ENCODE measurements around the gene DOCK6. TPM values are rescaled to one million over a fixed set of nuclear protein-coding genes. Genes with fewer than 3 reads are reported as not detected.

DOCK6 gene
- total and polyA plus RNA-seq, 9 donors, result 12.8 to 60.0 (median 31.4) TPM

DNA sequence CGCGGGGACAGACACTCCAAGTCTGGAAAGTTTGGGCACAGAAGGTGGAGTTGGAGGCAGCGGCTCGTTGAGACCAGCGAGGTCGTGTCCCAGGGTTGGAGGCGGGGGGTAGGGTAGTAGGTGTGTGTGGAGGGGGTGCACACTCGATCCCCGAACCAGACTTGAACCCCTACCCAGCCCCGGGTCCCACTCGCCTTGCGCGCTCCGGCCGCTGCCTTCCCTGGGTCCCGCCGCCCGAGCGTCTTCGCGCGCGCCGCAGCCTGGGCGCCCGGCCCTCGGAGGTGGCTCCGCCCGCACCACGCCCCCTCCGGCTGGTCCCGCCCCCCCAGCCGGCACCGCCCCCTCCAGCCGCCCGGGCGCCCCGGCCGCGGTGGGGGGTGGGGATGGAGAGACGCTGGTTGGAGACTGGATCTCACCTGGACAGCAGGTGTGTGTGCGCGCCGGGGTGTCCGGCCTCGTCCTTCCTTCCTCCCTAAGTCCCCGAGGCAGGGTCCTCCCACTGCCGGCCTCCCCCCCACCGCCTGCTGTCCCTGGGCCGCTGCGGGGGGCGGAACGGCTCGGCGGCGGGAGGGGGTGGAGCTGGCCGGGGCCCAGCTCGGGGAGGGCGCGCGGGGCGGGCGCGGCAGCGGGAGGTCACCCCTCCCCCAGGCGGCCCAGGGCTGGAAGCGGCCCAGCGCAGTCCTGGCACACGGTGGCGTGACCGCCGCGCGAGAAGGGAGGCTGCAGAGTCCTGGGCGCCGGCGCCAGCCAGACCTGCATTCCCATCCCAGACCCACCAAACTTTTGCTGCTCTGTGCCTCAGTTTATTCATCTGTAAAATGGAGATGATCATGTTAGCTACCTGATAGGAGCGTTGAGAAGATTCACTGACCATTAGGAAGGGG is 64.8 kb downstream of the DOCK6 start, which contains the start of gene KANK2:
TSS of gene KANK2 (minus strand) at position 255 of the 884 bp plus-strand sequence. CDS start 3,034 bp downstream, outside the sequence.
- WGBS, 3 donors, result 1% methylated on average over 46 to 78 of the region's 78 CpGs
- H3K9me3 ChIP-seq, result no peaks in the 10 kb centered on the region
- TF ChIP-seq EP300 (IDR thresholded peaks at IDR 0.05), result no peak
- TF ChIP-seq POLR2A (IDR thresholded peaks at IDR 0.05), result peak; percentile 89
- TF ChIP-seq, protein P1, sequence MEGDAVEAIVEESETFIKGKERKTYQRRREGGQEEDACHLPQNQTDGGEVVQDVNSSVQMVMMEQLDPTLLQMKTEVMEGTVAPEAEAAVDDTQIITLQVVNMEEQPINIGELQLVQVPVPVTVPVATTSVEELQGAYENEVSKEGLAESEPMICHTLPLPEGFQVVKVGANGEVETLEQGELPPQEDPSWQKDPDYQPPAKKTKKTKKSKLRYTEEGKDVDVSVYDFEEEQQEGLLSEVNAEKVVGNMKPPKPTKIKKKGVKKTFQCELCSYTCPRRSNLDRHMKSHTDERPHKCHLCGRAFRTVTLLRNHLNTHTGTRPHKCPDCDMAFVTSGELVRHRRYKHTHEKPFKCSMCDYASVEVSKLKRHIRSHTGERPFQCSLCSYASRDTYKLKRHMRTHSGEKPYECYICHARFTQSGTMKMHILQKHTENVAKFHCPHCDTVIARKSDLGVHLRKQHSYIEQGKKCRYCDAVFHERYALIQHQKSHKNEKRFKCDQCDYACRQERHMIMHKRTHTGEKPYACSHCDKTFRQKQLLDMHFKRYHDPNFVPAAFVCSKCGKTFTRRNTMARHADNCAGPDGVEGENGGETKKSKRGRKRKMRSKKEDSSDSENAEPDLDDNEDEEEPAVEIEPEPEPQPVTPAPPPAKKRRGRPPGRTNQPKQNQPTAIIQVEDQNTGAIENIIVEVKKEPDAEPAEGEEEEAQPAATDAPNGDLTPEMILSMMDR (IDR thresholded peaks at IDR 0.05), result no peak
- no peaks in the 10 kb centered on the region for H3K36me3 ChIP-seq
- H3K27me3 ChIP-seq, result no peaks in the 10 kb centered on the region
- H3K27ac ChIP-seq, result peak within 1 kb of the TSS; percentile 80 to 89
- peaks cover 10% of the 10 kb centered on the region for H3K4me1 ChIP-seq (ENCODE audit: insufficient read depth)
- intact Hi-C loops (cut with DNase I), result loop anchor here in 1 of 4 donors (5.0 kb wide), 1 partner anchor 40 kb away; the partner anchor contains the start of gene SPC24
- peak; percentile 87 to 93 (median 92) for DNase-seq
- H3K4me3 ChIP-seq, result peak within 1 kb of the TSS; percentile 91

DNA sequence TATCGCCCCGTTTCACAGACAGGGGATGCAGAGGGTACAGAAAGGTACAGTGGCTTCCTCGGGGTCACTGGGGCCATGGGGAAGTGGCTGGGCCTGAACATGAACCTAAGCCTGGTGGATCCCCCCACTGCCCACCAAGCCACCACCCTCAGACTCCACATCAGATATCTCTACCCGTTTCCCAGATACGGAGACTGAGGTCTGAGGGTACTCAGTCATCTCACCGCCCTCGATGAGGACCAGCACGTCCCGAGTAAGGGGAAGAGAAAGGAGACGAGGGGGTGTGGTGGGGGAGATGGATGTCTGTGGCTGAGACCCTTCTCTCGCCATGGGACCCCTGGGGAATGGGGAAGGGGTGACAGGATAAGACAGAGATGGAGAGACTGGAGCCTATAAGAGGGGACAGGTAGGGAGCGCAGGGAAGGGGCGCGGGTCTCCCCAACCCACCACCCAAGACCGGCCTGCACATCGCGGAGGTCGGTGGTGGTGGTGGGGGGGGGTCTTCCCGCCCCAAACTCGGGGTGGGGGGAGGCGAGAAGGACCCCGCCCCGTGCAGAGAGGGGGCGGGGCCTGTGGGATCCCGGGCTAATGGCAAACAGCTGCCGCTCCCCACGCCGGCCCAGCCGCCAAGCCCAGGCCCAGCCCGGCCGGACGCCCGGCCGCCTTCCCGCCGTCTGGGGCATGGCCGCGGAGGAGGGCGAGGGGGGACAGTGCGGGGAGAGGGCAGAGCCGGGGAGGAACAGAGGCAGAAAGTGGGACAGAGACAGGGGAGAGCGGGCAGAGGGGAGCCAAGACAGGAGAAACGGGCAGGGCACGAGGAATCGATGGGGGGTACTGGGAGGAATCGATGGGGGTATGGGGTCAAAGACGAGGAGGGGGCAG is 65.7 kb downstream of the DOCK6 start:
- no peaks in the 10 kb centered on the region for H3K27me3 ChIP-seq
- TF ChIP-seq, protein P1 (IDR thresholded peaks at IDR 0.05), result no peak
- TF ChIP-seq POLR2A (IDR thresholded peaks at IDR 0.05), result no peak
- no peak for TF ChIP-seq EP300 (IDR thresholded peaks at IDR 0.05)
- H3K36me3 ChIP-seq, result no peaks in the 10 kb centered on the region
- H3K27ac ChIP-seq, result peak overlapping the region; percentile 80 to 89
- intact Hi-C loops (cut with DNase I), result loop anchor here in 1 of 4 donors (5.0 kb wide), 1 partner anchor 39 kb away; the partner anchor contains the start of gene SPC24
- DNase-seq, result peak; percentile 61 to 82 (median 67)
- H3K4me1 ChIP-seq (ENCODE audit: insufficient read depth), result peaks cover 12% of the 10 kb centered on the region
- H3K4me3 ChIP-seq, result peak overlapping the region; percentile 91
- no peaks in the 10 kb centered on the region for H3K9me3 ChIP-seq
- 3 to 5% (median 4%) methylated on average over 44 to 47 of the region's 47 CpGs for WGBS, 3 donors

DNA sequence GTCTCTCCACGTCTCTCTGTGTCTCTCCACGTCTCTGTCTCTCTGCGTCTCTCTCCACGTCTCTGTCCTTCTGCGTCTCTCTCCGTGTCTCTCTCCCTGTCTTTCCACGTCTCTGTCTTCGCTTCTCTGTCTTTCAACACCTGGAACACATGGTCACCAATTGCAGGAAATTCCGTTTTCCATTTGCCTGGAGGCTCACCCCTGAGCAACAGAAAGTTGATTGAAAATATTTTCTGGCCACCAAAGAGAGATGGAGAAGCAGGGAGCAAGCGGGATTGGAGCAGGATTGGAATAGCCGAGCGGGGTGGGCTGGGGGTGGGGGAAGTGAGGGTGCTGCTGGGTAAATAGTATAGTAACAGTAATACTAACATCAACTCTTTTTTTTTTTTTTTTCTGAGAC is 66.6 kb downstream of the DOCK6 start:
- H3K4me3 ChIP-seq, result peak overlapping the region; percentile 91
- no peaks in the 10 kb centered on the region for H3K9me3 ChIP-seq
- no peak for DNase-seq
- H3K27ac ChIP-seq, result peak overlapping the region; percentile 76 to 86
- peaks cover 14% of the 10 kb centered on the region for H3K4me1 ChIP-seq (ENCODE audit: insufficient read depth)
- intact Hi-C loops (cut with DNase I), result loop anchor here in 1 of 4 donors (5.0 kb wide), 1 partner anchor 38 kb away; the partner anchor contains the start of gene SPC24
- no peaks in the 10 kb centered on the region for H3K27me3 ChIP-seq
- no peak for TF ChIP-seq EP300 (IDR thresholded peaks at IDR 0.05)
- TF ChIP-seq POLR2A (IDR thresholded peaks at IDR 0.05), result no peak
- TF ChIP-seq, protein P1 (IDR thresholded peaks at IDR 0.05), result no peak
- no peaks in the 10 kb centered on the region for H3K36me3 ChIP-seq
- WGBS, 3 donors, result 29 to 37% (median 35%) methylated on average over 12 of the region's 12 CpGs

Data from ovary (tissue), 9 donors.